Raji (cell line): ENCODE measurements around the gene OSTM1.

Experiments
- POLR2A ChIP-seq: IDR thresholded peaks from 2 replicates; pipeline ENCODE4 v1.6.1; 2011; ENCODE audit warnings: low read depth, low read length, control low read depth; ENCODE audit not compliant: insufficient read depth

The OSTM1 gene

GRCh38 chr6:108071736-108072276, 2.7 kb downstream of the OSTM1 start:
- no peak for TF ChIP-seq POLR2A

- TF ChIP-seq POLR2A, result no peak
Observed at GRCh38 chr6:108068618-108069017, 5.9 kb downstream of the OSTM1 start.

- no peak for TF ChIP-seq POLR2A
Observed at GRCh38 chr6:108068182-108068581, 6.4 kb downstream of the OSTM1 start.

- TF ChIP-seq POLR2A, result no peak
Observed at GRCh38 chr6:108052706-108053105, 21.8 kb downstream of the OSTM1 start.

GRCh38 chr6:108051481-108051880, 23.1 kb downstream of the OSTM1 start:
- no peak for TF ChIP-seq POLR2A

- no peak for TF ChIP-seq POLR2A
Observed at GRCh38 chr6:108039681-108040080, 34.9 kb downstream of the OSTM1 start.

GRCh38 chr6:108036884-108037283, 37.7 kb downstream of the OSTM1 start:
- no peak for TF ChIP-seq POLR2A

GRCh38 chr6:108031968-108032367, 42.6 kb downstream of the OSTM1 start:
- no peak for TF ChIP-seq POLR2A

- no peak for TF ChIP-seq POLR2A
Observed at GRCh38 chr6:108030211-108030610, 44.3 kb downstream of the OSTM1 start.

GRCh38 chr6:108029226-108029921, 45.2 kb downstream of the OSTM1 start:
- no peak for TF ChIP-seq POLR2A

- no peak for TF ChIP-seq POLR2A
Observed at GRCh38 chr6:108027594-108027993, 46.9 kb downstream of the OSTM1 start.

- no peak for TF ChIP-seq POLR2A
Observed at GRCh38 chr6:108027056-108027455, 47.5 kb downstream of the OSTM1 start.

GRCh38 chr6:108024427-108025073, 50.0 kb downstream of the OSTM1 start:
- no peak for TF ChIP-seq POLR2A

- no peak for TF ChIP-seq POLR2A
Observed at GRCh38 chr6:108020472-108021116, 53.9 kb downstream of the OSTM1 start.

GRCh38 chr6:108013787-108014439, 60.6 kb downstream of the OSTM1 start:
- no peak for TF ChIP-seq POLR2A
